B cell (primary cell): ENCODE results near the gene TTLL1. TPM values are rescaled to one million over a fixed set of nuclear protein-coding genes. Genes with fewer than 3 reads are reported as not detected.

Experiments used
- ATAC-seq: fragments of 200-7000 bp; cut with Tn5 transposase; one replicate; pipeline ENCODE4 v1.10.0; 2021; ENCODE audit warnings: low read depth, mild to moderate bottlenecking, moderate number of reproducible peaks, moderate library complexity
- CTCF ChIA-PET: fragments of 350-600 bp; sonication (Branson Sonifier 250); formaldehyde crosslinking; loops from one replicate; lab custom pipeline; 2021; ENCODE audit warnings: antibody characterized with exemption, inconsistent platforms; lab: Charles Lee
- POLR2A ChIA-PET: fragments of 350-600 bp; sonication (Branson Sonifier 250); formaldehyde crosslinking; loops from one replicate; lab custom pipeline; 2021; ENCODE audit warnings: antibody characterized with exemption; lab: Charles Lee
- DNase-seq: peaks from one replicate; pipeline ENCODE4 v3.0.0; 2013
- H2AFZ ChIP-seq: 2 replicates; pipeline ENCODE4 v1.6.1; 2012; ENCODE audit warnings: mild to moderate bottlenecking, low read depth, low read length; ENCODE audit not compliant: insufficient read depth, poor library complexity, severe bottlenecking
- H3K27ac ChIP-seq, 2 donors: 1 replicate in 1 of 2; 2 replicates in 1 of 2; pipeline ENCODE4 v1.5.1; 2012 to 2013; ENCODE audit warnings: low read length in 2 of 2, mild to moderate bottlenecking in 2 of 2, moderate library complexity in 1 of 2
- H3K27me3 ChIP-seq, 4 experiments: fragments of 200-600 bp in 1 of 4; sonication (generic) in 1 of 4; replicated peaks in 1 of 4; 1 replicate in 2 of 4; 2 replicates in 2 of 4; pipeline versions ENCODE4 v1.6.1 to v1.7.0; 2013 to 2016; ENCODE audit warnings: low read length in 3 of 4, mild to moderate bottlenecking in 2 of 4, mixed read lengths in 1 of 4, moderate library complexity in 1 of 4; ENCODE audit not compliant: insufficient read depth in 4 of 4, control insufficient read depth in 3 of 4; ENCODE audit errors: control extremely low read depth in 1 of 4
- H3K36me3 ChIP-seq, 2 experiments: replicated peaks in 1 of 2; 1 replicate in 1 of 2; 2 replicates in 1 of 2; pipeline versions ENCODE4 v1.6.1 to v1.7.1; 2013; ENCODE audit warnings: low read length in 1 of 2; ENCODE audit not compliant: insufficient read depth in 2 of 2, control insufficient read depth in 1 of 2; ENCODE audit errors: control extremely low read depth in 1 of 2, extremely low read depth in 1 of 2
- H3K4me1 ChIP-seq, 2 donors: fragments of 200-600 bp in 1 of 2; sonication (generic) in 1 of 2; 1 replicate in 1 of 2; 2 replicates in 1 of 2; pipeline versions ENCODE4 v1.5.1 to v1.6.1; 2013 to 2017; ENCODE audit warnings: low read length in 2 of 2; ENCODE audit not compliant: control insufficient read depth in 2 of 2, insufficient read depth in 2 of 2
- H3K4me2 ChIP-seq: replicated peaks from 2 replicates; pipeline ENCODE3; 2012; ENCODE audit warnings: mild to moderate bottlenecking, low read depth, low read length; ENCODE audit not compliant: poor library complexity, severe bottlenecking
- H3K4me3 ChIP-seq, 5 experiments: fragments of 200-600 bp in 1 of 5; sonication (generic) in 1 of 5; 1 replicate in 3 of 5; 2 replicates in 2 of 5; pipeline versions ENCODE4 v1.5.1 to v1.7.0; 2011 to 2016; ENCODE audit warnings: low read length in 4 of 5, mild to moderate bottlenecking in 4 of 5, low read depth in 2 of 5, control low read depth in 1 of 5, moderate library complexity in 1 of 5; ENCODE audit not compliant: insufficient read depth in 1 of 5; ENCODE audit errors: control extremely low read depth in 1 of 5, extremely low read depth in 1 of 5
- H3K79me2 ChIP-seq: fragments of 200-600 bp; sonication (generic); one replicate; pipeline ENCODE4 v1.6.0; 2016; ENCODE audit warnings: low read length; ENCODE audit not compliant: control insufficient read depth, insufficient read depth
- H3K9ac ChIP-seq: fragments of 200-600 bp; sonication (generic); 2 replicates; pipeline ENCODE4 v1.6.1; 2017; ENCODE audit warnings: mild to moderate bottlenecking, low read length, moderate library complexity
- H3K9me3 ChIP-seq, 3 donors: one replicate each; pipeline versions ENCODE4 v1.6.1 to v1.7.1; 2013; ENCODE audit warnings: low read length in 2 of 3; ENCODE audit not compliant: control insufficient read depth in 2 of 3, insufficient read depth in 1 of 3; ENCODE audit errors: control extremely low read depth in 1 of 3
- H4K20me1 ChIP-seq: 2 replicates; pipeline ENCODE4 v1.6.0; 2012; ENCODE audit warnings: mild to moderate bottlenecking, low read length; ENCODE audit not compliant: insufficient read depth, control insufficient read depth, poor library complexity, severe bottlenecking
- H3K27ac Mint-ChIP-seq: one replicate; pipeline ENCODE4 v1.8.0; 2021; ENCODE audit warnings: mixed read lengths
- H3K27me3 Mint-ChIP-seq: one replicate; pipeline ENCODE4 v1.8.0; 2021; ENCODE audit warnings: mixed read lengths
- H3K4me1 Mint-ChIP-seq: one replicate; pipeline ENCODE4 v1.8.0; 2021; ENCODE audit warnings: mixed read lengths
- H3K4me3 Mint-ChIP-seq: one replicate; pipeline ENCODE4 v1.8.0; 2021; ENCODE audit warnings: mixed read lengths
- H3K9me3 Mint-ChIP-seq: one replicate; pipeline ENCODE4 v1.8.0; 2022; ENCODE audit warnings: mixed read lengths; ENCODE audit not compliant: insufficient read depth
- EZH2 ChIP-seq: IDR thresholded peaks from 2 replicates; pipeline ENCODE4 v1.6.1; 2012; ENCODE audit warnings: borderline replicate concordance, low read depth, mild to moderate bottlenecking, moderate library complexity, low read length; ENCODE audit not compliant: insufficient read depth, poor library complexity, severe bottlenecking
- WGBS: methylation state at CpG from one replicate; pipeline ENCODE4 v1.1.5; 2013; ENCODE audit warnings: missing lambda C conversion rate; ENCODE audit not compliant: insufficient coverage; 5-methylcytosine and 5-hydroxymethylcytosine counted together
- intact Hi-C: fragments of 100-400 bp; cut with micrococcal nuclease; formaldehyde crosslinking; loops from one replicate; pipeline ENCODE4 v1.10.0; 2022
- polyA plus RNA-seq: library from polyadenylated mRNA; depleted of rRNA; stranded (reverse); fragments of >200 nt; gene quantifications from 2 replicates; pipeline ENCODE4 v1.2.3, GENCODE V29; 2012
- total RNA-seq, 2 donors: library from RNA; stranded (reverse); fragments of 120-200 nt in 1 of 2; gene quantifications; 1 replicate in 1 of 2; 2 replicates in 1 of 2; pipeline versions ENCODE4 v1.2.3 to v1.2.4, GENCODE V29; 2013 to 2022
- TF ChIP-seq, protein P1 (sequence below): fragments of 200-600 bp; IDR thresholded peaks from one replicate; pipeline ENCODE4 v1.8.0; 2022; ENCODE audit warnings: antibody characterized with exemption, mild to moderate bottlenecking

The TTLL1 gene
- total and polyA plus RNA-seq, 2 donors (not counting 1 experiment from before 2014, with no cell fraction given), result 3.0 to 3.3 TPM

DNA sequence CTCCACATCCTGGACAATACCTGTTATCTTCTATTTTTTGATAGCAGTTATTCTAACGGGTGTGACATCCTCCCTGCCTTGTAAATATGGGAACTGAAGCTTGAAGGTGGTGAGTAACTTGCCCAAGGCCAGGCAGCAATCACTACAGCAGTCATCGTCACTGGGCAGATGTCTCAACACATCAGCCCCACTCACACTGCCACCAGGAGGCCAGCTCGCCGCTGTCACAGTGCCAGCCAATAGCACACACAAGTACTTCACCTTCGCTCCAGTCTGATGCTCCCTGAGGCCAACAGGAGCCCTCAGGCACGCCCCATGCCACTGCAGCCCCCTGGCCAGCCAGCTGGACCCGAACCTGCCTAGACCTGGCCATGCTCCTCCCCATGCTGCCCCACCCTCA is 4.9 kb upstream of the TTLL1 start:
- peaks cover 6% of the 10 kb centered on the region for H3K9me3 Mint-ChIP-seq
- Histone ChIP-seq H3K36me3 (no peaks in the 10 kb centered on the region), H3K79me2 (no peaks in the 10 kb centered on the region), H3K4me3 (no peak overlapping the region), H3K9ac (no peak overlapping the region), H4K20me1 (no peaks in the 10 kb centered on the region), H3K9me3 (peaks cover 0 to 19% (median 6%) of the 10 kb centered on the region in 3 donors), H3K27ac (no peak overlapping the region), H3K27me3 (no peaks in the 10 kb centered on the region), H3K4me1 (peaks cover 0 to 18% of the 10 kb centered on the region in 2 donors), H2AFZ (no peak overlapping the region), H3K4me2 (no peak overlapping the region)
- no peak for TF ChIP-seq EZH2
- TF ChIP-seq, protein P1, sequence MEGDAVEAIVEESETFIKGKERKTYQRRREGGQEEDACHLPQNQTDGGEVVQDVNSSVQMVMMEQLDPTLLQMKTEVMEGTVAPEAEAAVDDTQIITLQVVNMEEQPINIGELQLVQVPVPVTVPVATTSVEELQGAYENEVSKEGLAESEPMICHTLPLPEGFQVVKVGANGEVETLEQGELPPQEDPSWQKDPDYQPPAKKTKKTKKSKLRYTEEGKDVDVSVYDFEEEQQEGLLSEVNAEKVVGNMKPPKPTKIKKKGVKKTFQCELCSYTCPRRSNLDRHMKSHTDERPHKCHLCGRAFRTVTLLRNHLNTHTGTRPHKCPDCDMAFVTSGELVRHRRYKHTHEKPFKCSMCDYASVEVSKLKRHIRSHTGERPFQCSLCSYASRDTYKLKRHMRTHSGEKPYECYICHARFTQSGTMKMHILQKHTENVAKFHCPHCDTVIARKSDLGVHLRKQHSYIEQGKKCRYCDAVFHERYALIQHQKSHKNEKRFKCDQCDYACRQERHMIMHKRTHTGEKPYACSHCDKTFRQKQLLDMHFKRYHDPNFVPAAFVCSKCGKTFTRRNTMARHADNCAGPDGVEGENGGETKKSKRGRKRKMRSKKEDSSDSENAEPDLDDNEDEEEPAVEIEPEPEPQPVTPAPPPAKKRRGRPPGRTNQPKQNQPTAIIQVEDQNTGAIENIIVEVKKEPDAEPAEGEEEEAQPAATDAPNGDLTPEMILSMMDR, result no peak
- ATAC-seq, result no peak
- H3K27me3 Mint-ChIP-seq, result no peaks in the 10 kb centered on the region
- DNase-seq, result no peak
- CTCF ChIA-PET, result no interaction called here
- WGBS, result 72% methylated on average over 6 of the region's 7 CpGs
- H3K4me3 Mint-ChIP-seq, result no peak overlapping the region
- intact Hi-C loops, result no loop called here
- H3K4me1 Mint-ChIP-seq, result peaks cover 12% of the 10 kb centered on the region
- H3K27ac Mint-ChIP-seq, result no peak overlapping the region
- POLR2A ChIA-PET, result no interaction called here

DNA sequence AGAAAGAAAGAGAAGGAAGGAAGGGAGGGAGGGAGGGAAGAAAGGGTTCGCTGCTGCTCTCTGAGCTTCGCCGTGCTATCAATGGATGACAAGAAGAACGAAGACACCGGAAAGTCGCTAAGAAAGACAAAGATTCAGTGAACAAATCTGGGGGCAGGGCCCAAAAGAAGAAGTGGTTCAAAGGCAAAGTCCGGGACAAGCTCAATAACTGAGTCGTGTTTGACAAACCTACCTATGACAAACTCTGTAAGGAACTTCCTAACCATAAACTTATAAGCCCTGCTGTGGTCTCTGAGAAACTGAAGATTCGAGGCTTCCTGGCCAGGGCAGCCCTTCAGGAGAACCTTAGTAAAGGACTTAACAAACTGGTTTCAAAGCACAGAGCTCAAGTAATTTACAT is 2.9 kb upstream of the TTLL1 start:
- WGBS, result 34% methylated on average over 8 of the region's 9 CpGs
- TF ChIP-seq, protein P1, result no peak
- TF ChIP-seq EZH2, result no peak
- Histone ChIP-seq H4K20me1 (no peaks in the 10 kb centered on the region), H3K4me1 (peaks cover 4 to 24% of the 10 kb centered on the region in 2 donors), H3K27ac (no peak overlapping the region), H3K9ac (no peak overlapping the region), H2AFZ (peak overlapping the region; percentile 43), H3K4me2 (no peak overlapping the region), H3K9me3 (peaks cover 0 to 16% (median 5%) of the 10 kb centered on the region in 3 donors), H3K79me2 (no peaks in the 10 kb centered on the region), H3K27me3 (no peaks in the 10 kb centered on the region), H3K36me3 (no peaks in the 10 kb centered on the region), H3K4me3 (no peak overlapping the region)
- ATAC-seq, result no peak
- peaks cover 18% of the 10 kb centered on the region for H3K4me1 Mint-ChIP-seq
- H3K4me3 Mint-ChIP-seq, result no peak overlapping the region
- POLR2A ChIA-PET, result interaction anchor here (0.7 kb wide), 1 partner anchor 47 kb away, joined by 6 read pairs; no protein-coding TSS in a partner anchor
- intact Hi-C loops, result no loop called here
- DNase-seq, result no peak
- H3K9me3 Mint-ChIP-seq, result peaks cover 6% of the 10 kb centered on the region
- CTCF ChIA-PET, result interaction anchor here (0.7 to 1.6 kb wide), 2 partner anchors 311 to 1425 kb away, joined by 3 read pairs; no protein-coding TSS in a partner anchor
- H3K27ac Mint-ChIP-seq, result no peak overlapping the region
- no peaks in the 10 kb centered on the region for H3K27me3 Mint-ChIP-seq
